H1 (cell line): Measurements from ENCODE around the gene IGFBP4. TPM values are rescaled to one million over a fixed set of nuclear protein-coding genes. Genes with fewer than 3 reads are reported as not detected.

Experiments used
- CBX5 ChIP-seq: fragments of 300-800, 300-1000 bp; sonication (generic); IDR thresholded peaks from 2 replicates; pipeline ENCODE4 v1.7.1; 2016; ENCODE audit warnings: antibody characterized with exemption, low read length, low read depth
- CBX8 ChIP-seq: fragments of 300-800, 300-1000 bp; sonication (generic); IDR thresholded peaks from 2 replicates; pipeline ENCODE4 v1.7.1; 2016; ENCODE audit warnings: low read depth, low read length, borderline replicate concordance
- CHD7 ChIP-seq: fragments of 300-600 bp; sonication (generic); IDR thresholded peaks from 2 replicates; pipeline ENCODE4 v1.7.1; 2012; ENCODE audit warnings: low read length, moderate library complexity, mild to moderate bottlenecking, inconsistent platforms; ENCODE audit not compliant: insufficient replicate concordance
- GABPA ChIP-seq: IDR thresholded peaks from 2 replicates; pipeline ENCODE4 v1.6.1; 2011; ENCODE audit warnings: mild to moderate bottlenecking, low read length, moderate library complexity, borderline replicate concordance; ENCODE audit not compliant: insufficient read depth
- GTF2F1 ChIP-seq: IDR thresholded peaks from 2 replicates; pipeline ENCODE4 v1.6.1; 2012; ENCODE audit warnings: low read depth, low read length, improper control_type of control experiment, borderline replicate concordance
- MAFK ChIP-seq: IDR thresholded peaks from 2 replicates; pipeline ENCODE4 v1.6.1; 2012; ENCODE audit warnings: low read depth, mild to moderate bottlenecking, improper control_type of control experiment, low read length
- POU5F1 ChIP-seq: IDR thresholded peaks from 2 replicates; pipeline ENCODE4 v1.6.1; 2011; ENCODE audit warnings: low read depth, mild to moderate bottlenecking, low read length, moderate library complexity
- RNF2 ChIP-seq: fragments of 200-900, 300-1000 bp; sonication (generic); IDR thresholded peaks from 2 replicates; pipeline ENCODE4 v1.7.1; 2016; ENCODE audit warnings: borderline replicate concordance, low read depth, mild to moderate bottlenecking, antibody characterized with exemption, low read length; ENCODE audit not compliant: poor library complexity, severe bottlenecking; ENCODE audit errors: missing control alignments
- SUZ12 ChIP-seq: fragments of 200-600 bp; sonication (generic); IDR thresholded peaks from 2 replicates; pipeline ENCODE4 v1.6.1; 2012; ENCODE audit warnings: mild to moderate bottlenecking, inconsistent platforms, low read length, moderate library complexity, mixed read lengths
- TBP ChIP-seq: IDR thresholded peaks from 2 replicates; pipeline ENCODE4 v1.6.1; 2011; ENCODE audit warnings: low read depth, low read length, improper control_type of control experiment
- polyA plus RNA-seq, 7 experiments: library from polyadenylated mRNA; depleted of rRNA in 3 of 7; stranded (reverse) in 5 of 7; unstranded in 2 of 7; fragments of >200 nt in 5 of 7; fragments of 200-250 nt in 2 of 7; gene quantifications; 1 replicate in 5 of 7; 2 replicates in 1 of 7; 4 replicates in 1 of 7; pipeline versions ENCODE4 v1.2.1 to v1.2.3, GENCODE V29; 2011 to 2013; ENCODE audit warnings: missing spikeins in 2 of 7, mixed read lengths in 2 of 7
- total RNA-seq: library from RNA; stranded (reverse); fragmentation: NEBNext Ultra II Directional; extraction: Animal tissue kit (Norgen Biotek cat#: 25700); gene quantifications from 2 replicates; pipeline ENCODE4 v1.2.1, GENCODE V29; 2021

The IGFBP4 gene
- total and polyA plus RNA-seq, 2 of the 8 experiments (the other 6 are each of a cell fraction or from before 2014, with no cell fraction given) = 85.5 to 105 TPM

DNA sequence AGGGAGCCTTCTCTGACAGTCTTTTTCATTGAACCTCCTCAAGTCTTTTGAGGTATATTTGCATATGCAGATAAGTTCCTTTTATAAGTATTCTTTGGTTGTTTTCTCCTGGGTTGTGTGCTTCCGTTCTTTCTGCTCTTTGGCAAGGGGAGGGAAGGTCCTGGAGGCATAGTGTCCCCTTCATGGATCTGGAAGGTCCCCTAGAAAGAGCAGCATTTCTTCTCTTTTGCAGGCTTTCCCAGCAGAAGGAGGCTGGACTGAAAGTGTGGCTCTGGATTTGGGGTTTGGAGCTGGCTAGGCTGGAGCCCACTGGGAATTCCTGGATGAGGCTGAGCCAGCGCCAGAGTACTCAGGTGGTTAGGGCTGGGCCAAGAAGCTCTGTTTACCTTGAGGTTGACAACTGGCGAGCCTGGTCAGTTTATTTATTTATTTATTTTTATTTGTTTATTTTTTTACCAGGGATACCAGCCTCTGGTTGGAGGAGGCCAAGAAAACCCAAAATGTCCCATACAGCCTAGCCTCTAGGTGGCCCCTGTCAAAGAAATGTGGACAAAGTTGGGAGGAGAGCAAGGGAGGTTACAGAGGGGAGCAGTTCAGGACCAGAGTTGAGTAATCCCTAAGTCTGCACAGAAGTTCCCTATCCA lies 20.1 kb upstream of the IGFBP4 start (continued):
- TF ChIP-seq TBP = peak; percentile 52
- TF ChIP-seq SUZ12 = no peak
- TF ChIP-seq GTF2F1 = no peak
- TF ChIP-seq MAFK = no peak
- no peak; the same call in 1 of the 2 replicates for TF ChIP-seq GABPA
- TF ChIP-seq CHD7 = no peak
- TF ChIP-seq POU5F1 = peak; percentile 65; the same call in 1 of the 2 replicates
- TF ChIP-seq RNF2 = no peak
- no peak for TF ChIP-seq CBX5
- no peak for TF ChIP-seq CBX8
